Skin epidermis (tissue), 12 donors: ENCODE measurements around the gene LMNA.

Experiments
- H3K27ac ChIP-seq, 21 experiments: fragments of 200-600 bp; sonication (generic) in 11 of 21; one replicate each; pipeline ENCODE4 v1.5.0; 2020; ENCODE audit warnings: mild to moderate bottlenecking in 3 of 21, inconsistent platforms in 2 of 21, moderate library complexity in 2 of 21
- H3K4me3 ChIP-seq, 7 experiments: fragments of 200-600 bp; sonication (generic) in 2 of 7; one replicate each; pipeline ENCODE4 v1.5.0; 2020; ENCODE audit warnings: inconsistent platforms in 2 of 7, mild to moderate bottlenecking in 2 of 7, moderate library complexity in 1 of 7

LMNA gene

GRCh38 chr1:156081180-156081916, 33.2 kb upstream of the LMNA start:
- peak overlapping the region; percentile 59 to 94 (median 75) for H3K4me3 ChIP-seq
- H3K27ac ChIP-seq: peak overlapping the region in 4 of 21 experiments; percentile 67 to 84 (median 76)

GRCh38 chr1:156081917-156082308, 32.6 kb upstream of the LMNA start:
- H3K27ac ChIP-seq: peak overlapping the region in 14 of 21 experiments; percentile 15 to 84 (median 74)

GRCh38 chr1:156082309-156083091, 32.0 kb upstream of the LMNA start, which contains the start of gene MEX3A:
Gene MEX3A (minus strand): TSS chr1:156082465. CDS start chr1:156081998, 467 bp downstream.
- Histone ChIP-seq H3K4me3 (peak within 1 kb of the TSS; percentile 59 to 94 (median 75)), H3K27ac (peak within 1 kb of the TSS in 20 of 21 experiments; percentile 11 to 84 (median 70))

More at GRCh38 chr1:156081917-156082308, 32.6 kb upstream of the LMNA start:
- peak overlapping the region; percentile 59 to 94 (median 75) for H3K4me3 ChIP-seq

GRCh38 chr1:156083800-156084790, 30.4 kb upstream of the LMNA start:
- H3K4me3 ChIP-seq: no peak overlapping the region

GRCh38 chr1:156086256-156086662, 28.3 kb upstream of the LMNA start:
- Histone ChIP-seq H3K27ac (no peak overlapping the region), H3K4me3 (no peak overlapping the region)

More at GRCh38 chr1:156083800-156084790, 30.4 kb upstream of the LMNA start:
- H3K27ac ChIP-seq: no peak overlapping the region

GRCh38 chr1:156089704-156090103, 24.8 kb upstream of the LMNA start:
- Histone ChIP-seq H3K27ac (peak overlapping the region in 6 of 21 experiments; percentile 17 to 50 (median 40)), H3K4me3 (no peak overlapping the region)

GRCh38 chr1:156090138-156090839, 24.2 kb upstream of the LMNA start:
- no peak overlapping the region for H3K4me3 ChIP-seq
- H3K27ac ChIP-seq: peak overlapping the region in 5 of 21 experiments; percentile 27 to 53 (median 43)

GRCh38 chr1:156090840-156091188, 23.7 kb upstream of the LMNA start:
- no peak overlapping the region for H3K4me3 ChIP-seq
- H3K27ac ChIP-seq: peak overlapping the region in 3 of 21 experiments; percentile 14 to 53 (median 17)

GRCh38 chr1:156091610-156092009, 22.9 kb upstream of the LMNA start:
- H3K4me3 ChIP-seq: no peak overlapping the region

GRCh38 chr1:156095906-156096508, 18.5 kb upstream of the LMNA start:
- H3K27ac ChIP-seq: peak overlapping the region; percentile 35 to 94 (median 88)
- no peak overlapping the region for H3K4me3 ChIP-seq

More at GRCh38 chr1:156091610-156092009, 22.9 kb upstream of the LMNA start:
- no peak overlapping the region for H3K27ac ChIP-seq

GRCh38 chr1:156096640-156097391, 17.7 kb upstream of the LMNA start:
- H3K4me3 ChIP-seq: no peak overlapping the region
- H3K27ac ChIP-seq: peak overlapping the region; percentile 35 to 94 (median 88)

- peak overlapping the region in 19 of 21 experiments; percentile 6 to 94 (median 89) for H3K27ac ChIP-seq
- H3K4me3 ChIP-seq: no peak overlapping the region
Measured at GRCh38 chr1:156097499-156098178, 16.9 kb upstream of the LMNA start.

- Histone ChIP-seq H3K4me3 (no peak overlapping the region), H3K27ac (peak overlapping the region in 14 of 21 experiments; percentile 1 to 99 (median 76))
Measured at GRCh38 chr1:156098784-156099183, 15.7 kb upstream of the LMNA start.

GRCh38 chr1:156099282-156099681, 15.2 kb upstream of the LMNA start:
- H3K27ac ChIP-seq: peak overlapping the region in 14 of 21 experiments; percentile 1 to 99 (median 76)
- no peak overlapping the region for H3K4me3 ChIP-seq

- Histone ChIP-seq H3K4me3 (no peak overlapping the region), H3K27ac (peak overlapping the region in 15 of 21 experiments; percentile 3 to 100 (median 92))
Measured at GRCh38 chr1:156100205-156100995, 14.1 kb upstream of the LMNA start.

- Histone ChIP-seq H3K4me3 (no peak overlapping the region), H3K27ac (peak overlapping the region in 20 of 21 experiments; percentile 63 to 100 (median 96))
Measured at GRCh38 chr1:156101880-156102279, 12.6 kb upstream of the LMNA start.
